Measurements from ENCODE around the gene CPD.
A peak's percentile ranks its signal among the peaks of the same experiment; 100 is the strongest.

Gene CPD

DNA sequence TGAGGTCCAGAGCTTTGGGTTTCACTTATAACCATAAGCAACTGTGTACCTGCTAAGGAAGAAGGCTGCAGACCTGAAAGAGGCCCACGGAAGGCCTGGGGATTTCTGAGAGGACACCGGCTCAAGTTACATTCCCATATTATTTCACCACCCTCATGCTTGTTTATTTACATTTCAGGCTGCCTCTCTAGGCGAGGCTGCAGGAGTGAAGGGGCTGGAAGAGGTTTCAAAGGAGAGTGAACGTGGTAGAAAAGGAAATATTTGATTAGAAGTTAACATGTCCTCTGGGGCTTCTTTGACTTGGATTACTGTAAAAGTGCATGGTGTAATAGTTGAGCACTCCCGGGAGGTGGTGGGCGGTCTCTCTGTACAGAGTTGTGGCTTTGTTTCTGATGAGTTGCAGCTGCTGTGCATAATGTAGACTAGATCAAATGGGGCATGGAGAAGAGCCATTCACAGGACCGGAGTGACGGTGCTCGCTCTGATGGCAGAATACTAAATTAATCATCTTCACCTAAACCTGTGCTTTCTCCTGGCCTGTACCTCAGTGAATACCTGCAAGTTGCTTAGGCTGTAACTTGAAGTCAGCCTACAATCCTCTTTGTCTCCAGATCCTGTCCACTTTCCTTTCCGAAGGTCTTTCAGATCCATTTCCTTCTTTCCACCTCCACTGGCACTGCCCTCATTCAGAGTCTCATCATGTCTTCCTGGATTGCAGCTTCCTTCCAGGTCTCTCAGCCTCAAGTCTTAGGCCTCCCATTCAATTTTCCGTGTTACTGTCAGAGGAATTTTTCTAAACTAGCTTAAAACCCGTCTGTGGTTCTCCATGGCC, 1.9 kb upstream of the CPD start:
- H3K4me3 ChIP-seq (ENCODE audit: low read depth in 1 of 2, low read length in 2 of 2): no peak overlapping the region
- H3K4me1 ChIP-seq (ENCODE audit: insufficient read depth, low read length): peaks cover 19% of the 10 kb centered on the region
- H3K27ac ChIP-seq (ENCODE audit: low read depth, low read length): no peak overlapping the region
- H3K9ac ChIP-seq (ENCODE audit: low read length): no peak overlapping the region
- H3K36me3 ChIP-seq (ENCODE audit: insufficient read depth, low read length): no peaks in the 10 kb centered on the region
- H3K27me3 ChIP-seq (ENCODE audit: control insufficient read depth in 1 of 2, insufficient read depth in 2 of 2, low read length in 2 of 2): no peaks in the 10 kb centered on the region
- H3K9me3 ChIP-seq (ENCODE audit: low read length): no peaks in the 10 kb centered on the region

- Histone ChIP-seq H3K9ac (ENCODE audit: low read length) (no peak overlapping the region), H3K4me1 (ENCODE audit: insufficient read depth, low read length) (peaks cover 19% of the 10 kb centered on the region), H3K9me3 (ENCODE audit: low read length) (no peaks in the 10 kb centered on the region), H3K27ac (ENCODE audit: low read depth, low read length) (peak overlapping the region; percentile 94), H3K27me3 (ENCODE audit: control insufficient read depth in 1 of 2, insufficient read depth in 2 of 2, low read length in 2 of 2) (no peaks in the 10 kb centered on the region), H3K4me3 (ENCODE audit: low read depth in 1 of 2, low read length in 2 of 2) (peak overlapping the region; percentile 75 to 85), H3K36me3 (ENCODE audit: insufficient read depth, low read length) (no peaks in the 10 kb centered on the region)
These were observed 1.0 kb upstream of the CPD start for GRCh38 chr17:30377574-30378240.

DNA sequence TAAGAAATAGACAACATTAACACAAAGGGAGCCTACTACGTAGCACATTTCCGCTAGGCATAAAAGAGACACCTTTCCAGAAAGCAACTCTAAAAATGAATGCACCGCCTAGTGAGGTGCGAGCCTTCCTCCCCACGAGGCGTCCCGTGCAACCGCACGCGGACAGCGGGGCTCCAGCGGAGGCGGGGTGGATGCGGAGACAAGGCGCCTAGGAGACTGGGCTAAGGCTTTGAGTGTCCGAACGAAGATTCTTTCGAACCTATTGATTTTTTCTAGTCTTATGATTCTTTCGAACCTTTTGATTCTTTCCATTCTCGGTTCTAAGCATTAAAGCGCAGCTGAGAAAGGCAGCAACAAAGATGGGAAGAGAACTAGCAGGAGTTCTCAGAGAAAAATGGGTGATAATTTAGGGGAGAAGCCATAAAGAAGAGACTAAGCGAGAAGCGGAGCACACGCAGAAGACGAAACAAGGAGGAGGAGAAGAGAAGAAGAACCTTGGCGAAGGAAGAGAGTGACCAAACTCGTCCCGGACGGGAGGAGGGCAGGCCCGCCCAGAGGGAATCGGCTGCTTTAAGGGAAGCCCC, 394 bp upstream of the CPD start:
- H3K4me1 ChIP-seq (ENCODE audit: insufficient read depth, low read length): peaks cover 19% of the 10 kb centered on the region
- peak overlapping the region; percentile 94 for H3K27ac ChIP-seq (ENCODE audit: low read depth, low read length)
- H3K9me3 ChIP-seq (ENCODE audit: low read length): no peaks in the 10 kb centered on the region
- H3K27me3 ChIP-seq (ENCODE audit: control insufficient read depth in 1 of 2, insufficient read depth in 2 of 2, low read length in 2 of 2): no peaks in the 10 kb centered on the region
- H3K36me3 ChIP-seq (ENCODE audit: insufficient read depth, low read length): no peaks in the 10 kb centered on the region
- H3K4me3 ChIP-seq (ENCODE audit: low read depth in 1 of 2, low read length in 2 of 2): peak overlapping the region; percentile 75 to 85
- H3K9ac ChIP-seq (ENCODE audit: low read length): peak overlapping the region; percentile 52

GRCh38 chr17:30379303-30379902, 676 bp downstream of the CPD start:
- Histone ChIP-seq H3K4me1 (ENCODE audit: insufficient read depth, low read length) (peaks cover 19% of the 10 kb centered on the region), H3K9ac (ENCODE audit: low read length) (peak overlapping the region; percentile 44), H3K36me3 (ENCODE audit: insufficient read depth, low read length) (no peaks in the 10 kb centered on the region), H3K4me3 (ENCODE audit: low read depth in 1 of 2, low read length in 2 of 2) (peak overlapping the region; percentile 75 to 85), H3K9me3 (ENCODE audit: low read length) (no peaks in the 10 kb centered on the region), H3K27me3 (ENCODE audit: control insufficient read depth in 1 of 2, insufficient read depth in 2 of 2, low read length in 2 of 2) (no peaks in the 10 kb centered on the region), H3K27ac (ENCODE audit: low read depth, low read length) (peak overlapping the region; percentile 94)

DNA sequence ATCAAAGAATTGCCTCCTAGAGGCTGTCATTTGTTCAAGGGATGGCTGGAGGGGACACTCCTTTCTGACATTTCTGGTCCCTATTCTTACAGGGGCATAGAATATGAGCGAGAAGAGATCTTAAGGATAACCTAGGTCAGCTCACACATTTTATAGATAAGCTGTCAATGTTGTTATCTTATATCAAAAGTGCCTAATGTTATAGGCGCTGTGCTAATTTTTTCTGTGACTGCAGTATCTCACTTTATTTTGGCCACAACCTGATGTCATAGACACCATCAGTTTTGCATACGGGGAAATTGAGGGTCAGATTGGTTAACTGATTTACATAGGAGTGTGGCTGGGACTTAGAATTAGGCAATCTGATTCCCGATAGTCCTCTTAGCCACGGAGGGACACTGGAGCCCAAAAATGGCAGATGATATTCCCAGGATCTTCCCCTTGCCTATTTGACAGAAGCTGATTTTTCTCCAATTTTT, 1.2 kb downstream of the CPD start:
- Histone ChIP-seq H3K27me3 (ENCODE audit: control insufficient read depth in 1 of 2, insufficient read depth in 2 of 2, low read length in 2 of 2) (no peaks in the 10 kb centered on the region), H3K9me3 (ENCODE audit: low read length) (no peaks in the 10 kb centered on the region), H3K9ac (ENCODE audit: low read length) (peak overlapping the region; percentile 44), H3K4me1 (ENCODE audit: insufficient read depth, low read length) (peaks cover 19% of the 10 kb centered on the region), H3K36me3 (ENCODE audit: insufficient read depth, low read length) (no peaks in the 10 kb centered on the region), H3K4me3 (ENCODE audit: low read depth in 1 of 2, low read length in 2 of 2) (peak overlapping the region; percentile 75 to 85), H3K27ac (ENCODE audit: low read depth, low read length) (no peak overlapping the region)

GRCh38 chr17:30380643-30381339, 2.1 kb downstream of the CPD start:
- H3K36me3 ChIP-seq (ENCODE audit: insufficient read depth, low read length): no peaks in the 10 kb centered on the region
- H3K4me1 ChIP-seq (ENCODE audit: insufficient read depth, low read length): peaks cover 19% of the 10 kb centered on the region
- H3K4me3 ChIP-seq (ENCODE audit: low read depth in 1 of 2, low read length in 2 of 2): peak overlapping the region in 1 of 2 donors; percentile 75
- H3K27ac ChIP-seq (ENCODE audit: low read depth, low read length): no peak overlapping the region
- H3K9me3 ChIP-seq (ENCODE audit: low read length): no peaks in the 10 kb centered on the region
- H3K27me3 ChIP-seq (ENCODE audit: control insufficient read depth in 1 of 2, insufficient read depth in 2 of 2, low read length in 2 of 2): no peaks in the 10 kb centered on the region
- peak overlapping the region; percentile 44 for H3K9ac ChIP-seq (ENCODE audit: low read length)

GRCh38 chr17:30381340-30381659, 2.6 kb downstream of the CPD start:
- Histone ChIP-seq H3K4me1 (ENCODE audit: insufficient read depth, low read length) (peaks cover 19% of the 10 kb centered on the region), H3K27ac (ENCODE audit: low read depth, low read length) (no peak overlapping the region), H3K4me3 (ENCODE audit: low read depth in 1 of 2, low read length in 2 of 2) (peak overlapping the region in 1 of 2 donors; percentile 75), H3K27me3 (ENCODE audit: control insufficient read depth in 1 of 2, insufficient read depth in 2 of 2, low read length in 2 of 2) (no peaks in the 10 kb centered on the region), H3K36me3 (ENCODE audit: insufficient read depth, low read length) (peaks cover 3% of the 10 kb centered on the region), H3K9me3 (ENCODE audit: low read length) (no peaks in the 10 kb centered on the region), H3K9ac (ENCODE audit: low read length) (peak overlapping the region; percentile 35)

- no peak overlapping the region for H3K9ac ChIP-seq (ENCODE audit: low read length)
- H3K4me3 ChIP-seq (ENCODE audit: low read depth in 1 of 2, low read length in 2 of 2): no peak overlapping the region
- H3K27ac ChIP-seq (ENCODE audit: low read depth, low read length): no peak overlapping the region
- H3K36me3 ChIP-seq (ENCODE audit: insufficient read depth, low read length): peaks cover 8% of the 10 kb centered on the region
- peaks cover 19% of the 10 kb centered on the region for H3K4me1 ChIP-seq (ENCODE audit: insufficient read depth, low read length)
- no peaks in the 10 kb centered on the region for H3K9me3 ChIP-seq (ENCODE audit: low read length)
- H3K27me3 ChIP-seq (ENCODE audit: control insufficient read depth in 1 of 2, insufficient read depth in 2 of 2, low read length in 2 of 2): no peaks in the 10 kb centered on the region
These were observed 3.6 kb downstream of the CPD start for GRCh38 chr17:30382345-30382744.

- Histone ChIP-seq H3K36me3 (ENCODE audit: insufficient read depth, low read length) (peaks cover 11% of the 10 kb centered on the region), H3K4me1 (ENCODE audit: insufficient read depth, low read length) (no peaks in the 10 kb centered on the region)
These were observed 9.8 kb downstream of the CPD start for GRCh38 chr17:30388321-30389179.

DNA sequence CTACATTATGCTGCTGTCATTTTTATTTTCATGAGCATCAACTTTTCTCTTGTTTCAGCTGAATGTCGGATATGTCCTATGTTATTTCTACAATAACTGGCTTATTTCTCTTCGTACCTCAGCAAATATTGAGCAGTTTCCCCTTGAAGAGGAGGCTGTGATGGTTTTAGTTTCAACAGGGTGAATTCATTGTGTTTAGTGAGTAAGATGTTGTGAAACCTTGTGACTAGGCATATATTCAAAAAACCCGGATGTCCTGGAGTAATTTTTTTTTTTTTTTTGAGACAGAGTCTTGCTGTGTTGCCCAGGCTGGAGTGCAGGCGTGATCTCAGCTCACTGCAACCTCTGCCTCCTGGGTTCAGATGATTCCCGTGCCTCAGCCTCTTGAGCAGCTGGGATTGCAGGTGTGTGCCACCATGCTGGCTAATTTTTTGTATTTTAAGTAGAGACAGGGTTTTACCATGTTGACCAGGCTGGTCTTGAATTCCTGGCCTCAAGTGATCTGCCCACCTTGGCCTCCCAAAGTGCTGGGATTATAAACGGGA, 11.1 kb downstream of the CPD start:
- Histone ChIP-seq H3K4me3 (ENCODE audit: low read depth in 1 of 2, low read length in 2 of 2) (no peak overlapping the region), H3K9ac (ENCODE audit: low read length) (no peak overlapping the region), H3K9me3 (ENCODE audit: low read length) (no peaks in the 10 kb centered on the region), H3K27me3 (ENCODE audit: control insufficient read depth in 1 of 2, insufficient read depth in 2 of 2, low read length in 2 of 2) (no peaks in the 10 kb centered on the region), H3K4me1 (ENCODE audit: insufficient read depth, low read length) (no peaks in the 10 kb centered on the region), H3K36me3 (ENCODE audit: insufficient read depth, low read length) (peaks cover 11% of the 10 kb centered on the region), H3K27ac (ENCODE audit: low read depth, low read length) (no peak overlapping the region)

More at GRCh38 chr17:30388321-30389179, 9.8 kb downstream of the CPD start:
- H3K9me3 ChIP-seq (ENCODE audit: low read length): no peaks in the 10 kb centered on the region
- H3K27me3 ChIP-seq (ENCODE audit: control insufficient read depth in 1 of 2, insufficient read depth in 2 of 2, low read length in 2 of 2): no peaks in the 10 kb centered on the region
- no peak overlapping the region for H3K27ac ChIP-seq (ENCODE audit: low read depth, low read length)
- H3K9ac ChIP-seq (ENCODE audit: low read length): no peak overlapping the region
- no peak overlapping the region for H3K4me3 ChIP-seq (ENCODE audit: low read depth in 1 of 2, low read length in 2 of 2)
